Nephron progenitor cell (in vitro differentiated cells): ENCODE measurements around the gene MYO5B.

Source experiments
- DNase-seq: peaks from one replicate; pipeline ENCODE4 v3.0.0; 2021
- H3K27ac Mint-ChIP-seq: 2 replicates; pipeline ENCODE4 v1.8.0; 2021; ENCODE audit warnings: mild to moderate bottlenecking, moderate library complexity, mixed read lengths
- H3K27me3 Mint-ChIP-seq: 2 replicates; pipeline ENCODE4 v1.8.0; 2021; ENCODE audit warnings: mild to moderate bottlenecking, low read depth, mixed read lengths; ENCODE audit not compliant: poor library complexity
- H3K36me3 Mint-ChIP-seq: 2 replicates; pipeline ENCODE4 v1.8.0; 2021; ENCODE audit warnings: low read depth, mixed read lengths
- H3K4me1 Mint-ChIP-seq: 2 replicates; pipeline ENCODE4 v1.8.0; 2021; ENCODE audit warnings: mixed read lengths
- H3K4me3 Mint-ChIP-seq: 2 replicates; pipeline ENCODE4 v1.8.0; 2021; ENCODE audit warnings: mild to moderate bottlenecking, moderate library complexity, mixed read lengths
- H3K9me3 Mint-ChIP-seq: 2 replicates; pipeline ENCODE4 v1.8.0; 2021; ENCODE audit warnings: mild to moderate bottlenecking, moderate library complexity, mixed read lengths
- TF ChIP-seq, protein P1 (sequence below): fragments of 200-600 bp; sonication (generic); IDR thresholded peaks from 2 replicates; pipeline ENCODE4 v1.5.0; 2021; ENCODE audit warnings: antibody characterized with exemption

MYO5B gene

DNA sequence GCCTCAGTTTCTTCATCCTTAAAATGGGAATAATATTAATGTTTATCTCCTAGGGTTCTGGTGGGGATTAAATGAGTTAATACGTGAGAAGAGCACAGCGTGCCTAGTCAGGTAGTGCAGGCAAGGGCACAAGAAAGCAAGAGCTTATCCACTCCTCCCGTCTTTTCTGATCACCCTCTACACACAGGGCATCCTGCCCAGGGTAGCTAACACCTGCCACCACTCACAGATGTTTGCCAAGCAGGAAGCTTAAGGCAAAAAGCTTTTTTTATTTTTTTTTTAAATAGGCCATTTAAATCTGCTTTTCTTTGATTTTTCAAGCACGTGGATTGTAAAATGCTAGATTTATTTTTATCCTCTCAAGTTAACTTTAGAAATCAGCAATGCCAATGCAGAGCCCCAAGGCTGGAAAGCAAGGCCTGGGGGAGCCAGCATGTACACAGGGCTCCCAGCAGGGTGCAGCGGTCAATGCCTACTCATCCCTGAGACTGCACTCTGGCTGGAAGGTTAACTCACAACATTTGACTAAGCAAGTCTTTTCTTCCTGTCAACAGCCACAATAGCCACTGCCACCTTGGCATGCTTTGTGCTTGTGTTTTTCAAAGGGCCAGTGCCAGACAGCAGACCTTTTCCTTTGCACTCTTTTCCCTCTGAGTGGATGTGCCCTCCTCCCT is 295.2 kb downstream of the MYO5B start:
- Mint-ChIP-seq H3K27me3 (peaks cover 4% of the 10 kb centered on the region), H3K27ac (no peak overlapping the region), H3K9me3 (no peaks in the 10 kb centered on the region), H3K4me3 (no peak overlapping the region), H3K4me1 (no peaks in the 10 kb centered on the region), H3K36me3 (peaks cover 3% of the 10 kb centered on the region)
- TF ChIP-seq, protein P1, sequence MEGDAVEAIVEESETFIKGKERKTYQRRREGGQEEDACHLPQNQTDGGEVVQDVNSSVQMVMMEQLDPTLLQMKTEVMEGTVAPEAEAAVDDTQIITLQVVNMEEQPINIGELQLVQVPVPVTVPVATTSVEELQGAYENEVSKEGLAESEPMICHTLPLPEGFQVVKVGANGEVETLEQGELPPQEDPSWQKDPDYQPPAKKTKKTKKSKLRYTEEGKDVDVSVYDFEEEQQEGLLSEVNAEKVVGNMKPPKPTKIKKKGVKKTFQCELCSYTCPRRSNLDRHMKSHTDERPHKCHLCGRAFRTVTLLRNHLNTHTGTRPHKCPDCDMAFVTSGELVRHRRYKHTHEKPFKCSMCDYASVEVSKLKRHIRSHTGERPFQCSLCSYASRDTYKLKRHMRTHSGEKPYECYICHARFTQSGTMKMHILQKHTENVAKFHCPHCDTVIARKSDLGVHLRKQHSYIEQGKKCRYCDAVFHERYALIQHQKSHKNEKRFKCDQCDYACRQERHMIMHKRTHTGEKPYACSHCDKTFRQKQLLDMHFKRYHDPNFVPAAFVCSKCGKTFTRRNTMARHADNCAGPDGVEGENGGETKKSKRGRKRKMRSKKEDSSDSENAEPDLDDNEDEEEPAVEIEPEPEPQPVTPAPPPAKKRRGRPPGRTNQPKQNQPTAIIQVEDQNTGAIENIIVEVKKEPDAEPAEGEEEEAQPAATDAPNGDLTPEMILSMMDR = no peak
- DNase-seq = no peak

GRCh38 chr18:49898421-49898820 is 296.5 kb downstream of the MYO5B start:
- peak; percentile 88 for DNase-seq
- Mint-ChIP-seq H3K4me3 (no peak overlapping the region), H3K36me3 (no peaks in the 10 kb centered on the region), H3K9me3 (no peaks in the 10 kb centered on the region), H3K27ac (no peak overlapping the region), H3K27me3 (peaks cover 4% of the 10 kb centered on the region), H3K4me1 (no peaks in the 10 kb centered on the region)
- TF ChIP-seq, protein P1 = no peak

- Mint-ChIP-seq H3K4me1 (peaks cover 10% of the 10 kb centered on the region), H3K27me3 (peaks cover 11% of the 10 kb centered on the region), H3K9me3 (no peaks in the 10 kb centered on the region), H3K4me3 (no peak overlapping the region), H3K36me3 (no peaks in the 10 kb centered on the region), H3K27ac (no peak overlapping the region)
- TF ChIP-seq, protein P1 = no peak
- no peak for DNase-seq
Observed at GRCh38 chr18:49894517-49895226, 300.3 kb downstream of the MYO5B start.

DNA sequence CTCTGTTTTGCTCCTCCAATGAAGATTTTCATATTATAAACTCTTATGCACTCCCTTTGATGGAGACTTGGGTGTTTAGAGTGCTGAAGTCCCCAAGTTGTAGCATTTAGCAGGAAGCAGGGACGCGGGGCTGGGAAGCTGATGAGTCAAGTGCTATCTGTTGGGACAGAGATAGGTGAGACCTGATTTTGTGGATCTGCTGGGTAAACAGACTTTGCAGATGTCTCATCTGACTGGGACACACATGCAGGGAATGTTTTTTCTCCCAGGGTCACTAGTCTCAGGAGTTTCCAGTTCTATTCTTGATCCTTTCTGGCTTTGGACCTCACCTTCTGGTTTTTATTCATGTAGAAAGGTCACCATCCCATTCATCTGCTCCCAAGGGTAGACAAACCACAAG is 301.9 kb downstream of the MYO5B start:
- Mint-ChIP-seq H3K27ac (no peak overlapping the region), H3K9me3 (no peaks in the 10 kb centered on the region), H3K4me1 (peaks cover 14% of the 10 kb centered on the region), H3K27me3 (peaks cover 11% of the 10 kb centered on the region), H3K4me3 (no peak overlapping the region), H3K36me3 (no peaks in the 10 kb centered on the region)
- TF ChIP-seq, protein P1 = no peak
- no peak for DNase-seq

DNA sequence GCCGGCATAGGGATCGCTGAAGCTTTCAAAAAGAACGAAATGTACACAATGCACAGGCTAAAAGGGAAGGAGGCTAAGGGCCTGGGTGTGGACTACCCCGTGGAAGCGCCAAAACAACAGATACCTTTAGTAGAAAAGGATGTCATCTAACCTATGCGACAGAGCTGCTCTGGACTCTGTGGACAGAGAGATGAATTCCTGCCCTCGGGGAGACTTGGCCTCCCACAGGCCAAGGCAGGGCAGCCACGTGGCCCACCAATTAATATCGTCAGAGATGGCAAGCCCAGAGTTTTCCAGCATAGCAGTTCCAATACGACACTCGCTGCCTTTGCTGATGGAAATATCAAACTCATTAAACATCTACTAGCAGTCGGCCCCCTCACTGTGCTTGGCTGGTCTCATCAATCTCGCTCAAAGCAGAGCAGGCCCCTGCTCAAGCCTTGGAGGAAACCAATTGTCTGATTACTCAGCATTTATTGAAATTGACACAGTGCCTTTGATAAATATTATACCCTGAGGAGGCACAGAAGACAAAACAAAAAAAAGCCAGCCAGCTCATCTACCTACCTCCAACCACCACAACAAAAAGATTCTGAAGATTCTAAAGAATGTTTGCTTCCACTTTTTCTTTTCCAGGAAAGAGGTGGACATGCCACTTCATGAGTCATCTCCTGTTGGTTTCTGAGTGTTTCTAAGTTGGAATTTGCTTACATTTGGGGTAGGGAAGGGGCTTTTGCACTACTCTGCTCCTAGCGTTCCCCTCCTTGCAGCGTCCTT is 302.6 kb downstream of the MYO5B start:
- Mint-ChIP-seq H3K27ac (no peak overlapping the region), H3K36me3 (no peaks in the 10 kb centered on the region), H3K9me3 (no peaks in the 10 kb centered on the region), H3K4me3 (no peak overlapping the region), H3K27me3 (peaks cover 13% of the 10 kb centered on the region), H3K4me1 (peaks cover 14% of the 10 kb centered on the region)
- DNase-seq = no peak
- TF ChIP-seq, protein P1 = no peak
